Measurements from ENCODE around the gene EHD3. TPM values are rescaled to one million over a fixed set of nuclear protein-coding genes. Genes with fewer than 3 reads are reported as not detected.
A peak's percentile ranks its signal among the peaks of the same experiment; 100 is the strongest.

Gene EHD3
- total RNA-seq, 1 donor from 2014 or later, result 2.6 TPM

GRCh38 chr2:31241625-31242270 lies 7.8 kb downstream of the EHD3 start:
- Histone ChIP-seq H3K4me3 (ENCODE audit: low read length in 3 of 3) (peak overlapping the region in 2 of 3 donors; percentile 5 to 28), H3K4me1 (ENCODE audit: control insufficient read depth in 3 of 3, insufficient read depth in 3 of 3, low read length in 3 of 3) (peaks cover 38 to 45% (median 45%) of the 10 kb centered on the region in 3 donors), H3K27me3 (ENCODE audit: control insufficient read depth in 3 of 3, insufficient read depth in 3 of 3, low read length in 3 of 3) (no peaks in the 10 kb centered on the region), H3K27ac (ENCODE audit: low read depth, low read length) (peak overlapping the region; percentile 82), H3K36me3 (ENCODE audit: control insufficient read depth in 3 of 3, insufficient read depth in 3 of 3, low read length in 3 of 3) (peaks cover 0 to 5% (median 0%) of the 10 kb centered on the region in 3 donors), H3K9ac (ENCODE audit: low read depth in 1 of 3, low read length in 3 of 3) (peak overlapping the region in 2 of 3 donors; percentile 46 to 57), H3K9me3 (ENCODE audit: control insufficient read depth in 3 of 3, low read length in 3 of 3) (no peaks in the 10 kb centered on the region)

- Histone ChIP-seq H3K36me3 (ENCODE audit: control insufficient read depth in 3 of 3, insufficient read depth in 3 of 3, low read length in 3 of 3) (peaks cover 0 to 5% (median under 1%) of the 10 kb centered on the region in 3 donors), H3K4me3 (ENCODE audit: low read length in 3 of 3) (no peak overlapping the region), H3K4me1 (ENCODE audit: control insufficient read depth in 3 of 3, insufficient read depth in 3 of 3, low read length in 3 of 3) (peaks cover 38 to 44% (median 44%) of the 10 kb centered on the region in 3 donors), H3K9me3 (ENCODE audit: control insufficient read depth in 3 of 3, low read length in 3 of 3) (no peaks in the 10 kb centered on the region), H3K9ac (ENCODE audit: low read depth in 1 of 3, low read length in 3 of 3) (no peak overlapping the region), H3K27me3 (ENCODE audit: control insufficient read depth in 3 of 3, insufficient read depth in 3 of 3, low read length in 3 of 3) (no peaks in the 10 kb centered on the region), H3K27ac (ENCODE audit: low read depth, low read length) (no peak overlapping the region)
These were observed 9.1 kb downstream of the EHD3 start for GRCh38 chr2:31243053-31243452.

GRCh38 chr2:31244101-31244500 lies 10.1 kb downstream of the EHD3 start:
- Histone ChIP-seq H3K27me3 (ENCODE audit: control insufficient read depth in 3 of 3, insufficient read depth in 3 of 3, low read length in 3 of 3) (no peaks in the 10 kb centered on the region), H3K27ac (ENCODE audit: low read depth, low read length) (no peak overlapping the region), H3K9me3 (ENCODE audit: control insufficient read depth in 3 of 3, low read length in 3 of 3) (no peaks in the 10 kb centered on the region), H3K9ac (ENCODE audit: low read depth in 1 of 3, low read length in 3 of 3) (no peak overlapping the region), H3K36me3 (ENCODE audit: control insufficient read depth in 3 of 3, insufficient read depth in 3 of 3, low read length in 3 of 3) (peaks cover 0 to 6% (median 2%) of the 10 kb centered on the region in 3 donors), H3K4me3 (ENCODE audit: low read length in 3 of 3) (no peak overlapping the region), H3K4me1 (ENCODE audit: control insufficient read depth in 3 of 3, insufficient read depth in 3 of 3, low read length in 3 of 3) (peaks cover 31 to 34% (median 34%) of the 10 kb centered on the region in 3 donors)

- no peak overlapping the region for H3K27ac ChIP-seq (ENCODE audit: low read depth, low read length)
- no peaks in the 10 kb centered on the region for H3K27me3 ChIP-seq (ENCODE audit: control insufficient read depth in 3 of 3, insufficient read depth in 3 of 3, low read length in 3 of 3)
- no peak overlapping the region for H3K4me3 ChIP-seq (ENCODE audit: low read length in 3 of 3)
- no peak overlapping the region for H3K9ac ChIP-seq (ENCODE audit: low read depth in 1 of 3, low read length in 3 of 3)
- H3K9me3 ChIP-seq (ENCODE audit: control insufficient read depth in 3 of 3, low read length in 3 of 3), result no peaks in the 10 kb centered on the region
- H3K36me3 ChIP-seq (ENCODE audit: control insufficient read depth in 3 of 3, insufficient read depth in 3 of 3, low read length in 3 of 3), result peaks cover 0 to 9% (median 4%) of the 10 kb centered on the region in 3 donors
- H3K4me1 ChIP-seq (ENCODE audit: control insufficient read depth in 3 of 3, insufficient read depth in 3 of 3, low read length in 3 of 3), result peaks cover 15 to 20% (median 17%) of the 10 kb centered on the region in 3 donors
These were observed 12.4 kb downstream of the EHD3 start for GRCh38 chr2:31246184-31246852.

GRCh38 chr2:31247711-31248110 lies 13.8 kb downstream of the EHD3 start:
- no peaks in the 10 kb centered on the region for H3K27me3 ChIP-seq (ENCODE audit: control insufficient read depth in 3 of 3, insufficient read depth in 3 of 3, low read length in 3 of 3)
- H3K4me3 ChIP-seq (ENCODE audit: low read length in 3 of 3), result no peak overlapping the region
- no peak overlapping the region for H3K9ac ChIP-seq (ENCODE audit: low read depth in 1 of 3, low read length in 3 of 3)
- no peak overlapping the region for H3K27ac ChIP-seq (ENCODE audit: low read depth, low read length)
- H3K9me3 ChIP-seq (ENCODE audit: control insufficient read depth in 3 of 3, low read length in 3 of 3), result no peaks in the 10 kb centered on the region
- peaks cover 6 to 14% (median 7%) of the 10 kb centered on the region in 3 donors for H3K4me1 ChIP-seq (ENCODE audit: control insufficient read depth in 3 of 3, insufficient read depth in 3 of 3, low read length in 3 of 3)
- H3K36me3 ChIP-seq (ENCODE audit: control insufficient read depth in 3 of 3, insufficient read depth in 3 of 3, low read length in 3 of 3), result peaks cover 0 to 9% (median 4%) of the 10 kb centered on the region in 3 donors

GRCh38 chr2:31248139-31248538 lies 14.2 kb downstream of the EHD3 start:
- Histone ChIP-seq H3K9me3 (ENCODE audit: control insufficient read depth in 3 of 3, low read length in 3 of 3) (no peaks in the 10 kb centered on the region), H3K27me3 (ENCODE audit: control insufficient read depth in 3 of 3, insufficient read depth in 3 of 3, low read length in 3 of 3) (no peaks in the 10 kb centered on the region), H3K36me3 (ENCODE audit: control insufficient read depth in 3 of 3, insufficient read depth in 3 of 3, low read length in 3 of 3) (peaks cover 0 to 9% (median 4%) of the 10 kb centered on the region in 3 donors), H3K4me3 (ENCODE audit: low read length in 3 of 3) (no peak overlapping the region), H3K4me1 (ENCODE audit: control insufficient read depth in 3 of 3, insufficient read depth in 3 of 3, low read length in 3 of 3) (peaks cover 6 to 14% (median 7%) of the 10 kb centered on the region in 3 donors), H3K9ac (ENCODE audit: low read depth in 1 of 3, low read length in 3 of 3) (no peak overlapping the region), H3K27ac (ENCODE audit: low read depth, low read length) (no peak overlapping the region)

GRCh38 chr2:31249009-31249690 lies 15.2 kb downstream of the EHD3 start:
- Histone ChIP-seq H3K9me3 (ENCODE audit: control insufficient read depth in 3 of 3, low read length in 3 of 3) (no peaks in the 10 kb centered on the region), H3K36me3 (ENCODE audit: control insufficient read depth in 3 of 3, insufficient read depth in 3 of 3, low read length in 3 of 3) (peaks cover 0 to 9% (median 4%) of the 10 kb centered on the region in 3 donors), H3K4me1 (ENCODE audit: control insufficient read depth in 3 of 3, insufficient read depth in 3 of 3, low read length in 3 of 3) (peaks cover 6 to 14% (median 7%) of the 10 kb centered on the region in 3 donors), H3K4me3 (ENCODE audit: low read length in 3 of 3) (no peak overlapping the region), H3K9ac (ENCODE audit: low read depth in 1 of 3, low read length in 3 of 3) (no peak overlapping the region), H3K27me3 (ENCODE audit: control insufficient read depth in 3 of 3, insufficient read depth in 3 of 3, low read length in 3 of 3) (no peaks in the 10 kb centered on the region), H3K27ac (ENCODE audit: low read depth, low read length) (no peak overlapping the region)

GRCh38 chr2:31251018-31251417 lies 17.1 kb downstream of the EHD3 start:
- no peak overlapping the region for H3K27ac ChIP-seq (ENCODE audit: low read depth, low read length)

GRCh38 chr2:31251851-31252250 lies 17.9 kb downstream of the EHD3 start:
- Histone ChIP-seq H3K9ac (ENCODE audit: low read depth in 1 of 3, low read length in 3 of 3) (peak overlapping the region in 1 of 3 donors; percentile 51), H3K36me3 (ENCODE audit: control insufficient read depth in 3 of 3, insufficient read depth in 3 of 3, low read length in 3 of 3) (peaks cover 0 to 5% (median 4%) of the 10 kb centered on the region in 3 donors), H3K9me3 (ENCODE audit: control insufficient read depth in 3 of 3, low read length in 3 of 3) (no peaks in the 10 kb centered on the region), H3K27me3 (ENCODE audit: control insufficient read depth in 3 of 3, insufficient read depth in 3 of 3, low read length in 3 of 3) (no peaks in the 10 kb centered on the region), H3K4me1 (ENCODE audit: control insufficient read depth in 3 of 3, insufficient read depth in 3 of 3, low read length in 3 of 3) (peaks cover 7 to 14% (median 11%) of the 10 kb centered on the region in 3 donors), H3K4me3 (ENCODE audit: low read length in 3 of 3) (no peak overlapping the region), H3K27ac (ENCODE audit: low read depth, low read length) (no peak overlapping the region)

More at GRCh38 chr2:31251018-31251417, 17.1 kb downstream of the EHD3 start:
- Histone ChIP-seq H3K4me1 (ENCODE audit: control insufficient read depth in 3 of 3, insufficient read depth in 3 of 3, low read length in 3 of 3) (peaks cover 6 to 14% (median 7%) of the 10 kb centered on the region in 3 donors), H3K4me3 (ENCODE audit: low read length in 3 of 3) (no peak overlapping the region), H3K9me3 (ENCODE audit: control insufficient read depth in 3 of 3, low read length in 3 of 3) (no peaks in the 10 kb centered on the region), H3K27me3 (ENCODE audit: control insufficient read depth in 3 of 3, insufficient read depth in 3 of 3, low read length in 3 of 3) (no peaks in the 10 kb centered on the region), H3K9ac (ENCODE audit: low read depth in 1 of 3, low read length in 3 of 3) (peak overlapping the region in 1 of 3 donors; percentile 33), H3K36me3 (ENCODE audit: control insufficient read depth in 3 of 3, insufficient read depth in 3 of 3, low read length in 3 of 3) (peaks cover 0 to 5% (median 4%) of the 10 kb centered on the region in 3 donors)
